Measurements from ENCODE around the gene C1QTNF8.
A peak's percentile ranks its signal among the peaks of the same experiment; 100 is the strongest.

C1QTNF8 gene

GRCh38 chr16:1127971-1128715 is 32.1 kb upstream of the C1QTNF8 start:
- DNase-seq: no peak

DNA sequence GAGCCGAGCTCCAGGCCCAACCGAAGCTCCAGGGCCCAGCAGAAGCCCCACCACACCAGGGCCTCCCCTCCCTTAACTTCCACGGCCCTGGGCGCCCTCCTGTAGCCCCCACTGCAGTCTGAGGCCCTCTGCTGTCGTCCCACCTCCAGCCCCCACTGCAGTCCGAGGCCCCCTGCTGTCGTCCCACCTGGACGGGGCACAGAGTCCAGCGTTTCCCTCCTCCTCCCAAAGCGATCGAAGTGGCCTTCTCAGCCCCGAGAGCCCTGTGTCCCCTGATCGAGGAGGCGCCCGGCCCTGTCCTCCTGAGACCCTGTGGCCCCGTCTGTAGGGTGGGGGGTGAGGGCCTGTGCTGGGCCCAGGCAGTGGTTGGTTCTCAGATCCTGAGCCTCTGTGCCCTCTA is 31.1 kb upstream of the C1QTNF8 start:
- no peak for DNase-seq

DNA sequence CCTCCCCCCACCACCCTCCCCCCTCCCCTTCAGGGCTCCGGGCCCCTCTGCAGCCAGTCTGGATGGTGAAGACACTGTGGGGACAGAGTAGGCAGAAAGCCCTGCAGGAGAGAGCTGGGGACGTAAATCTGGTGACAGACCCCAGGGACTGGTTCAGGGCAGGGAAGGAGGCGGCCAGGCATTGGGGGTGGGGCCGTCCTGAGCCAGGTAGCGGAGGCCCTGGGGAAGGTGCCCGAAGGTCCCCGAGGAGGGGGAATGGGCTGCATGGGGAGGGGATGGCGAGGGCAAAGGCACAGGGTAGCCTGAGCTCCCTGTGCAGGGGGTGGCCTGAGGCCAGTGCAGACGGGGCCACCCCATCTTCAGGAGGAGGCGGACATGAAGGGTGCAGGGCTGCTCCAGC is 30.5 kb upstream of the C1QTNF8 start:
- no peak for DNase-seq

- DNase-seq: no peak
Measured at GRCh38 chr16:1126044-1126443, 30.0 kb upstream of the C1QTNF8 start.

DNA sequence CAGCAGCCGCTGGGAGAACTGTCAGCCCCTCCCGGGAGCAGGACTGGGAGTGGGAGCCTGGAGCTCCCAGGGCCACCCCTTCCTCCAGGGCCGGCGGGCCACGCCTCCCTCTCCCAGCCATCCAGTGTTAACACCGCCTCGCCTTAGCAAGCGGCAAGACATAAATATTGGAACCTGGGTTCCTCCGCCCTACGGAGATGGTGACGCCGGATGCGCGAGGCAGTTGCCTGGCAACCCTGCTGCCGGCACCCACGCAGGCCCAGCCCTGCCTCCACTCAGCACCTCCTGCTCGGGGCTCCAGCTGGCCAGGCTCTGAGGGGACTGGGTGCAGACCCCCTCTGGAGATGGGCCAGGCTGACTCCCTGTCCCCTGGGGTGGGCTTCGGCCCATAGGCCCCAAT is 29.4 kb upstream of the C1QTNF8 start:
- peak in 45 of 56 donors; percentile 5 to 75 (median 52) for DNase-seq

- no peak for DNase-seq
Measured at GRCh38 chr16:1124795-1125194, 28.8 kb upstream of the C1QTNF8 start.

- no peak for DNase-seq
Measured at GRCh38 chr16:1124291-1124690, 28.2 kb upstream of the C1QTNF8 start.

GRCh38 chr16:1123525-1124230 is 27.6 kb upstream of the C1QTNF8 start:
- DNase-seq: no peak

DNA sequence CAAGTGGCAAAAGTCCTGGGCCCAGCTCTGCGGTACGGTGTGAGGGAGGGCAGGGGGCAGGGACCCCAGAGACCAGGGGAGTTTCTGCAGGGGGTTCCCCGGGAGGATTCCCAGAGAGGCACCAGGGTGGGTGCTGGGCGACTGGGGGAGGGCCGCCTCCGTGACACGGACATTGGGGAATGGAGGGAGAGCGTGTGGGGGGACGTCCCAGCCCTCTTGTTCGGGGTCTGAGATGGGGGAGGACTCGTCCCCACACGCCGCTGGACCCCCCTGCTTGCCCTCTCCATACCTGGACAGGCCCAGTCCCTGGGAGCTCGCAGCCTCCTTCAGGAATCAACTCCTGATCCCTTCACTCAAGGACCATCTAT is 26.3 kb upstream of the C1QTNF8 start:
- DNase-seq: no peak

GRCh38 chr16:1121601-1122397 is 25.8 kb upstream of the C1QTNF8 start:
- DNase-seq: no peak

GRCh38 chr16:1121009-1121408 is 25.0 kb upstream of the C1QTNF8 start:
- DNase-seq: no peak

DNA sequence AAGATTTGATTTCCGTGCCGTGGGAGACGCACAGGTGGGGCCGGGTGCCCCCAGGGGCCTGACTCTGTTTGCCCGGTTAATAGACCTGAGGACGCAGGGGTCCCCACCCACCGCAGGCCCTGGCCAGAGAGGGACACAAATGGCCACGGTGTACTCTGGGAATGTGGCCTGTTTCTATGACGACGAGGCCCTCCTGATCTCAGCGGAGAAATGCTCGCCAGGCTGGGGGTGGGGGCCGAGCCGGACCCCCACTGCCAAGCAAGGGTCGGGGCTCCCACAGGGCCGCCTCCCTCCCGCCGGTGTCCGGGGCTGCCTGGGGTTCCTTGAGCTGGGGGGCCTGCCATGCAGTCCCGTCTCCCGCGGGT is 24.5 kb upstream of the C1QTNF8 start:
- no peak for DNase-seq

DNA sequence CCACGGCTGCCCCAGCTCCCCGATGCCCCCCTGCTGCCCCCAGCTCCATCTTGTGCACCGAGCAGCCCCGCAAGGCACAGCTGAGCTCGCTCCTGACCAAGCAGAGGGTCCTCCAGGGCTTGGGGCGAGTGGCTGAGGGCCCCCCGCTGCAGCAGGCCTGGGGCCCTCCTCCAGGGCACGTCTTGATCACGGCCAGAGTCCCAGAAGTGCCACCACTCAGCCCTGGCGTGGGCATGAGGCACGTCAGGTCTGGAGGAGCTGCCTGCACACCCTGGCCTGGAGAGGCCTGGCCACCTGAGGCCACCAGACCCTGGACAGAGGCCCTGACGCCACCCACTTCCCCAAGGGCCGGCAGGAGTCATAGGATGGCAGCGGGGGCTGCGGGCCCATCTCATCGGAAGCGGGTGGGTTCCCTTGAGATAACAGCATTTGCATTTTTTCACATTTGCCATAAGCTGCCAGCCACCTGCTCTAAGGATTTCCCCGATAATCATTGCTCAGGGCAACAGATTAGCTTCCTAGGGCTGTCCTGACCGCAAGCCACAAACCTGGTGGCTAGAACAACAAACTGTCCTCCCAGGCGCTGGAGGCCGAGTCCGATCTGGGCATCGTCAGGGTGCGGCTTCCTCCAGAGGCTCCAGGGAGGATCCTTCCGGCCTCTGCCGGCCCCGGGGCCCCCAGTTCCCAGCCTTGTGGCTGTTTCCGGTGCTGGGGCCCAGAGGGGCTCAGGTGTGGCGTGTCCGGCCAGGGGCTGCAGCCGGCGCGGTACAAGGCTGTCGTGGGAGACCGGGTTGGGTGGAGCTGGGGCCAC is 23.9 kb upstream of the C1QTNF8 start:
- no peak for DNase-seq

DNA sequence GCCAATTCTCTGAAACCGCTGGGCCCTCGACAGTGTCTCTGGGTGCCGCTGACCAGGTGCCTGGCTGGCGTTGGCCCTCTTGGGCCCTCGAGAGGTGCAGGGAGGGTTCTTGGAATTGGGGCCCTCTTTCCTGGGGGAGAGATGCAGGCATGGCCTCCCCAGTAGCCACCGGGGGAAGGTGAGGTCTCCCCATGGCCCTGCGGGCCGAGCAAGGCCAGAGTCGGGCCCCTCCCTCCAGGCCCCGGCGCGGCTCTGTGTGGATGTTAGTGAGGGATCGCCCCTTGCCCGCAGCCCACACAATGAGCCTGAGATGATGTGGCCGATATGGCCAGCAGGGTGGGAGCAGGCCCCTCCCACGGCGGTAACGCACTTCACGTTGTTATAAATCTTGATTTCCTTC is 23.1 kb upstream of the C1QTNF8 start:
- no peak for DNase-seq

DNA sequence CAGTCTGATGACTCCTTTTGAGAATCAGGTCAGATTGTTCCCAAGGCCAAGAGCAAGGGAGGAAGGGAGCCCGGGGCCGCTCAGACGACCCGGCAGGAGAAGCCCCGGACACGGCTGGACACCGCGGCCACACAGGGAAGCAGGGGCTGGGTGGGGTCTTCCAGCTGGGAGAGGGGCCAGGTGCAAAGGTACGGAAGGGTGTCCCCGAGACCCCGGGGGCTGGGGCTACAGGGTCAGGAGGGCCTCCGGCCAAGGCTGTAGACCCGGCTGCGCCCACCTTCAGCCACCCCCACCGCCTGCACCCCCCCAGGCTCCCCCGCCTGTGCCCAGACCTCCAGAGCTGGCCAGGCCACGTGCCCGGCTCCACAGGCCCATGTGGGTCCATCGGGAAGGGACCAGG is 21.9 kb upstream of the C1QTNF8 start:
- DNase-seq: no peak

GRCh38 chr16:1117176-1117900 is 21.3 kb upstream of the C1QTNF8 start:
- no peak for DNase-seq

DNA sequence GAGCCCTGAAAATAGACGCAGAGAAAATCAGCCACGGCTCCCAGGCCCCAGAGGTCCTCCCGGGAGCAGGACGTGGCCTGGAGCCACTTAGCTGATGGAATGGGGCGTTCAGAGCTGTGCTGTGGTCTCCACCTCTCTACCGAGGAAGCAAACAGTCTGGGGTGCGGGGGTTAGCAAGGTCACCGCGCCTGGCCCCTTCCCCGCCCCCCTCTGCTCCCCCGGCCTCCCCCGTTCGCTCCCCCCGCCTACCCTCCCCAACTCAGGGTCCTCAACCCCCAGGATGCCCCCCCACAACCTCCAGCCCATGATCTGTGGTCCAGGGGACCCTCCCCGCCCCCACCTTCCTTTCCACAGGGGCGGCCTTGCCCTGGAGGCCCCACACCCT is 20.6 kb upstream of the C1QTNF8 start:
- no peak for DNase-seq

- no peak for DNase-seq
Measured at GRCh38 chr16:1113889-1114526, 18.0 kb upstream of the C1QTNF8 start.

- no peak for DNase-seq
Measured at GRCh38 chr16:1113489-1113888, 17.4 kb upstream of the C1QTNF8 start.

GRCh38 chr16:1112506-1113184 is 16.6 kb upstream of the C1QTNF8 start:
- DNase-seq: no peak
